Activated naive CD8-positive, alpha-beta T cell treated with anti-CD3 and anti-CD28 coated beads for 36 hours (primary cell): ENCODE data around the gene AIG1. TPM values are rescaled to one million over a fixed set of nuclear protein-coding genes. Genes with fewer than 3 reads are reported as not detected.

Experiments
- DNase-seq: peaks from one replicate; pipeline ENCODE4 v3.0.0; 2021
- H3K27ac Mint-ChIP-seq: one replicate; pipeline ENCODE4 v1.8.0; 2022; ENCODE audit warnings: mild to moderate bottlenecking, moderate library complexity, mixed read lengths
- H3K27me3 Mint-ChIP-seq: one replicate; pipeline ENCODE4 v1.8.0; 2022; ENCODE audit warnings: mild to moderate bottlenecking, mixed read lengths
- H3K36me3 Mint-ChIP-seq: one replicate; pipeline ENCODE4 v1.8.0; 2021; ENCODE audit warnings: mild to moderate bottlenecking, mixed read lengths
- H3K4me1 Mint-ChIP-seq: one replicate; pipeline ENCODE4 v1.8.0; 2021; ENCODE audit warnings: mixed read lengths
- H3K4me3 Mint-ChIP-seq: one replicate; pipeline ENCODE4 v1.8.0; 2022; ENCODE audit warnings: mild to moderate bottlenecking, moderate library complexity, mixed read lengths
- H3K9me3 Mint-ChIP-seq: one replicate; pipeline ENCODE4 v1.8.0; 2022; ENCODE audit warnings: mixed read lengths
- total RNA-seq, 2 experiments: library from RNA; stranded (reverse); gene quantifications; one replicate each; pipeline ENCODE4 v1.2.3, GENCODE V29; 2021

Gene AIG1
- total RNA-seq, 2 experiments from 2014 or later = 19.8 to 20.1 TPM

- peaks cover 19% of the 10 kb centered on the region for H3K36me3 Mint-ChIP-seq
- H3K9me3 Mint-ChIP-seq = peaks cover 10% of the 10 kb centered on the region
- H3K4me3 Mint-ChIP-seq = no peak overlapping the region
- no peaks in the 10 kb centered on the region for H3K27me3 Mint-ChIP-seq
- H3K27ac Mint-ChIP-seq = no peak overlapping the region
- peaks cover 2% of the 10 kb centered on the region for H3K4me1 Mint-ChIP-seq
- DNase-seq = no peak
Observed at GRCh38 chr6:143213859-143214376, 153.2 kb downstream of the AIG1 start.

GRCh38 chr6:143215363-143215762 is 154.7 kb downstream of the AIG1 start:
- Mint-ChIP-seq H3K4me3 (no peak overlapping the region), H3K9me3 (peaks cover 3% of the 10 kb centered on the region), H3K4me1 (no peaks in the 10 kb centered on the region), H3K36me3 (peaks cover 12% of the 10 kb centered on the region), H3K27me3 (no peaks in the 10 kb centered on the region), H3K27ac (no peak overlapping the region)
- DNase-seq = no peak

- DNase-seq = no peak
- peaks cover 10% of the 10 kb centered on the region for H3K36me3 Mint-ChIP-seq
- H3K9me3 Mint-ChIP-seq = no peaks in the 10 kb centered on the region
- H3K27ac Mint-ChIP-seq = no peak overlapping the region
- H3K4me3 Mint-ChIP-seq = no peak overlapping the region
- no peaks in the 10 kb centered on the region for H3K27me3 Mint-ChIP-seq
- H3K4me1 Mint-ChIP-seq = no peaks in the 10 kb centered on the region
Observed at GRCh38 chr6:143215771-143216170, 155.1 kb downstream of the AIG1 start.

GRCh38 chr6:143218233-143218632 is 157.5 kb downstream of the AIG1 start:
- Mint-ChIP-seq H3K27ac (no peak overlapping the region), H3K4me3 (no peak overlapping the region), H3K9me3 (no peaks in the 10 kb centered on the region), H3K27me3 (no peaks in the 10 kb centered on the region), H3K36me3 (peaks cover 4% of the 10 kb centered on the region), H3K4me1 (no peaks in the 10 kb centered on the region)
- DNase-seq = no peak

- Mint-ChIP-seq H3K9me3 (no peaks in the 10 kb centered on the region), H3K36me3 (peaks cover 4% of the 10 kb centered on the region), H3K4me3 (no peak overlapping the region), H3K27ac (no peak overlapping the region), H3K4me1 (no peaks in the 10 kb centered on the region), H3K27me3 (no peaks in the 10 kb centered on the region)
- no peak for DNase-seq
Observed at GRCh38 chr6:143221698-143222097, 161.0 kb downstream of the AIG1 start.

GRCh38 chr6:143222310-143222709 is 161.6 kb downstream of the AIG1 start:
- Mint-ChIP-seq H3K4me3 (no peak overlapping the region), H3K36me3 (peaks cover 2% of the 10 kb centered on the region), H3K27me3 (no peaks in the 10 kb centered on the region), H3K4me1 (no peaks in the 10 kb centered on the region), H3K27ac (no peak overlapping the region), H3K9me3 (no peaks in the 10 kb centered on the region)
- DNase-seq = no peak

GRCh38 chr6:143222801-143223231 is 162.1 kb downstream of the AIG1 start:
- no peaks in the 10 kb centered on the region for H3K27me3 Mint-ChIP-seq
- H3K4me3 Mint-ChIP-seq = no peak overlapping the region
- H3K9me3 Mint-ChIP-seq = no peaks in the 10 kb centered on the region
- peaks cover 2% of the 10 kb centered on the region for H3K36me3 Mint-ChIP-seq
- no peak overlapping the region for H3K27ac Mint-ChIP-seq
- no peaks in the 10 kb centered on the region for H3K4me1 Mint-ChIP-seq
- no peak for DNase-seq

GRCh38 chr6:143223895-143224294 is 163.2 kb downstream of the AIG1 start:
- Mint-ChIP-seq H3K4me3 (no peak overlapping the region), H3K27ac (no peak overlapping the region), H3K4me1 (no peaks in the 10 kb centered on the region), H3K27me3 (no peaks in the 10 kb centered on the region), H3K9me3 (no peaks in the 10 kb centered on the region), H3K36me3 (peaks cover 2% of the 10 kb centered on the region)
- no peak for DNase-seq

- no peaks in the 10 kb centered on the region for H3K9me3 Mint-ChIP-seq
- no peak overlapping the region for H3K27ac Mint-ChIP-seq
- DNase-seq = no peak
- no peak overlapping the region for H3K4me3 Mint-ChIP-seq
- no peaks in the 10 kb centered on the region for H3K27me3 Mint-ChIP-seq
- peaks cover 2% of the 10 kb centered on the region for H3K36me3 Mint-ChIP-seq
- no peaks in the 10 kb centered on the region for H3K4me1 Mint-ChIP-seq
Observed at GRCh38 chr6:143224516-143224915, 163.8 kb downstream of the AIG1 start.

- Mint-ChIP-seq H3K27ac (no peak overlapping the region), H3K27me3 (no peaks in the 10 kb centered on the region), H3K4me1 (no peaks in the 10 kb centered on the region), H3K36me3 (no peaks in the 10 kb centered on the region), H3K9me3 (no peaks in the 10 kb centered on the region), H3K4me3 (no peak overlapping the region)
- no peak for DNase-seq
Observed at GRCh38 chr6:143225929-143226328, 165.2 kb downstream of the AIG1 start.

- Mint-ChIP-seq H3K9me3 (no peaks in the 10 kb centered on the region), H3K27ac (no peak overlapping the region), H3K27me3 (no peaks in the 10 kb centered on the region), H3K4me1 (no peaks in the 10 kb centered on the region), H3K36me3 (no peaks in the 10 kb centered on the region), H3K4me3 (no peak overlapping the region)
- no peak for DNase-seq
Observed at GRCh38 chr6:143227675-143228074, 167.0 kb downstream of the AIG1 start.

GRCh38 chr6:143229400-143229799 is 168.7 kb downstream of the AIG1 start:
- no peak overlapping the region for H3K27ac Mint-ChIP-seq
- H3K4me3 Mint-ChIP-seq = no peak overlapping the region
- H3K36me3 Mint-ChIP-seq = no peaks in the 10 kb centered on the region
- no peak for DNase-seq
- H3K9me3 Mint-ChIP-seq = no peaks in the 10 kb centered on the region
- H3K4me1 Mint-ChIP-seq = no peaks in the 10 kb centered on the region
- H3K27me3 Mint-ChIP-seq = no peaks in the 10 kb centered on the region

GRCh38 chr6:143232849-143233248 is 172.2 kb downstream of the AIG1 start:
- H3K36me3 Mint-ChIP-seq = peaks cover 6% of the 10 kb centered on the region
- H3K9me3 Mint-ChIP-seq = no peaks in the 10 kb centered on the region
- no peak overlapping the region for H3K27ac Mint-ChIP-seq
- H3K4me1 Mint-ChIP-seq = no peaks in the 10 kb centered on the region
- DNase-seq = peak; percentile 16
- no peak overlapping the region for H3K4me3 Mint-ChIP-seq
- H3K27me3 Mint-ChIP-seq = no peaks in the 10 kb centered on the region

GRCh38 chr6:143233554-143234285 is 173.0 kb downstream of the AIG1 start:
- no peak overlapping the region for H3K27ac Mint-ChIP-seq
- H3K36me3 Mint-ChIP-seq = peaks cover 6% of the 10 kb centered on the region
- no peaks in the 10 kb centered on the region for H3K9me3 Mint-ChIP-seq
- DNase-seq = no peak
- H3K4me3 Mint-ChIP-seq = no peak overlapping the region
- H3K4me1 Mint-ChIP-seq = no peaks in the 10 kb centered on the region
- no peaks in the 10 kb centered on the region for H3K27me3 Mint-ChIP-seq

GRCh38 chr6:143234734-143235133 is 174.0 kb downstream of the AIG1 start:
- DNase-seq = no peak
- Mint-ChIP-seq H3K4me3 (no peak overlapping the region), H3K27ac (no peak overlapping the region), H3K36me3 (peaks cover 6% of the 10 kb centered on the region), H3K27me3 (no peaks in the 10 kb centered on the region), H3K4me1 (no peaks in the 10 kb centered on the region), H3K9me3 (no peaks in the 10 kb centered on the region)

GRCh38 chr6:143236151-143236798 is 175.6 kb downstream of the AIG1 start:
- Mint-ChIP-seq H3K27me3 (no peaks in the 10 kb centered on the region), H3K4me3 (no peak overlapping the region), H3K27ac (no peak overlapping the region), H3K36me3 (peaks cover 6% of the 10 kb centered on the region), H3K9me3 (no peaks in the 10 kb centered on the region), H3K4me1 (no peaks in the 10 kb centered on the region)
- no peak for DNase-seq
